Left lung (tissue), 10 donors: Measurements from ENCODE around the gene TIE1. TPM values are rescaled to one million over a fixed set of nuclear protein-coding genes. Genes with fewer than 3 reads are reported as not detected.

ENCODE experiments used
- ATAC-seq: fragments of 200-7000 bp; cut with Tn5 transposase; one replicate; pipeline ENCODE4 v1.9.1; 2020; ENCODE audit warnings: moderate library complexity
- DNase-seq, 4 donors: peaks; one replicate each; pipeline ENCODE4 v3.0.0-alpha.2; 2013 to 2020
- H3K27ac ChIP-seq, 2 donors: fragments of 200-600 bp; sonication (generic) in 1 of 2; one replicate each; pipeline versions ENCODE4 v1.5.0 to v1.8.0; 2020 to 2021
- H3K27me3 ChIP-seq, 2 donors: fragments of 200-600 bp; sonication (generic) in 1 of 2; one replicate each; pipeline versions ENCODE4 v1.5.0 to v1.8.0; 2020 to 2021
- H3K36me3 ChIP-seq, 2 donors: fragments of 200-600 bp; sonication (generic) in 1 of 2; one replicate each; pipeline versions ENCODE4 v1.5.0 to v1.8.0; 2020 to 2021
- H3K4me1 ChIP-seq, 2 donors: fragments of 200-600 bp; one replicate each; pipeline ENCODE4 v1.8.0; 2021
- H3K4me3 ChIP-seq, 2 donors: fragments of 200-600 bp; sonication (generic) in 1 of 2; one replicate each; pipeline versions ENCODE4 v1.5.0 to v1.8.0; 2020 to 2021; ENCODE audit warnings: mild to moderate bottlenecking in 1 of 2
- H3K9me3 ChIP-seq, 2 donors: fragments of 200-600 bp; sonication (generic) in 1 of 2; one replicate each; pipeline versions ENCODE4 v1.5.0 to v1.8.0; 2020 to 2021
- intact Hi-C, 2 donors: fragments of 100-400 bp; cut with DNase I; formaldehyde crosslinking; loops; one replicate each; pipeline versions ENCODE4 v1.11.2 to v1.14.2; 2022
- polyA plus RNA-seq, 6 donors: library from polyadenylated mRNA; unstranded; fragments of 120-200 nt; gene quantifications; one replicate each; pipeline ENCODE4 v1.2.1, GENCODE V29; 2013; ENCODE audit not compliant: insufficient read length in 6 of 6
- total RNA-seq, 2 donors: library from RNA; stranded (reverse); fragmentation: NEBNext Ultra II Directional; extraction: Animal tissue kit (Norgen Biotek cat#: 25700); gene quantifications; one replicate each; pipeline ENCODE4 v1.2.1, GENCODE V29; 2021
- TF ChIP-seq, protein P1 (sequence below), 2 donors: fragments of 200-600 bp; sonication (generic) in 1 of 2; IDR thresholded peaks; one replicate each; pipeline versions ENCODE4 v1.5.0 to v1.8.0; 2021; ENCODE audit warnings: antibody characterized with exemption in 2 of 2
- donor health status: DM: no; HTN: yes; CAD: no.
- donor health status: DM: no; HTN: no; CAD: no.

TIE1 gene
- total and polyA plus RNA-seq, 8 donors: 38.5 to 110 (median 92.0) TPM

DNA sequence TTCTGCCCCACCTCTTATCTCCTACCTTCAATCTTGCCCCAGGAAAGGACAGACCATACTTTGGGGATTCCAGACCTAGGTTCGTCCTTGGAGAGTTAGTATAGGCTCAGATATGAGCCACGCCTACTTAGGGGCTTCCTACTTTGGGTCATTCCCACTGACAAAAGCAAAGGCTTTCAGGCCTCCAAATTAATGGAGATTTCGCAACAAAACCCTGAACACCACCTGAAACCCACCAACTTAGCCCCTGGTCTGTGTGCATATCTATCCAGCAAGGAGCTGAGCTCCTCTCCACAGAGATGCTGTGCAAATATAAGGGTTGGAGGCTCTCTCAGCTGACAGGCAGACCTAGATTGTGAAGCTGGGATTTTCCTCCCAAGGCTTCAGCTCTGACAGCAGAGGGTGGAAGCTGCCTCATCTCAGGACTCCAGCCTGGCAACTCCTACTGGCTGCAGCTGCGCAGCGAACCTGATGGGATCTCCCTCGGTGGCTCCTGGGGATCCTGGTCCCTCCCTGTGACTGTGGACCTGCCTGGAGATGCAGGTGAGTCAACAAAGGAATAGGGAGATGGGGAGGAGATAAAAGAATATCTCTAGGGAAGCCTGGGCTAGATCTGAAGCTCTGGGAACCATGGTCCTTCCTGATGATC lies 38.9 kb downstream of the TIE1 start:
- TF ChIP-seq, protein P1, sequence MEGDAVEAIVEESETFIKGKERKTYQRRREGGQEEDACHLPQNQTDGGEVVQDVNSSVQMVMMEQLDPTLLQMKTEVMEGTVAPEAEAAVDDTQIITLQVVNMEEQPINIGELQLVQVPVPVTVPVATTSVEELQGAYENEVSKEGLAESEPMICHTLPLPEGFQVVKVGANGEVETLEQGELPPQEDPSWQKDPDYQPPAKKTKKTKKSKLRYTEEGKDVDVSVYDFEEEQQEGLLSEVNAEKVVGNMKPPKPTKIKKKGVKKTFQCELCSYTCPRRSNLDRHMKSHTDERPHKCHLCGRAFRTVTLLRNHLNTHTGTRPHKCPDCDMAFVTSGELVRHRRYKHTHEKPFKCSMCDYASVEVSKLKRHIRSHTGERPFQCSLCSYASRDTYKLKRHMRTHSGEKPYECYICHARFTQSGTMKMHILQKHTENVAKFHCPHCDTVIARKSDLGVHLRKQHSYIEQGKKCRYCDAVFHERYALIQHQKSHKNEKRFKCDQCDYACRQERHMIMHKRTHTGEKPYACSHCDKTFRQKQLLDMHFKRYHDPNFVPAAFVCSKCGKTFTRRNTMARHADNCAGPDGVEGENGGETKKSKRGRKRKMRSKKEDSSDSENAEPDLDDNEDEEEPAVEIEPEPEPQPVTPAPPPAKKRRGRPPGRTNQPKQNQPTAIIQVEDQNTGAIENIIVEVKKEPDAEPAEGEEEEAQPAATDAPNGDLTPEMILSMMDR (IDR thresholded peaks at IDR 0.05): no peak
- ATAC-seq (no peak), DNase-seq (no peak)
- intact Hi-C loops: no loop called here
- H3K4me3 ChIP-seq: no peak overlapping the region
- H3K36me3 ChIP-seq: no peaks in the 10 kb centered on the region
- H3K9me3 ChIP-seq: no peaks in the 10 kb centered on the region
- H3K27me3 ChIP-seq: no peaks in the 10 kb centered on the region
- no peaks in the 10 kb centered on the region for H3K4me1 ChIP-seq
- H3K27ac ChIP-seq: no peak overlapping the region

DNA sequence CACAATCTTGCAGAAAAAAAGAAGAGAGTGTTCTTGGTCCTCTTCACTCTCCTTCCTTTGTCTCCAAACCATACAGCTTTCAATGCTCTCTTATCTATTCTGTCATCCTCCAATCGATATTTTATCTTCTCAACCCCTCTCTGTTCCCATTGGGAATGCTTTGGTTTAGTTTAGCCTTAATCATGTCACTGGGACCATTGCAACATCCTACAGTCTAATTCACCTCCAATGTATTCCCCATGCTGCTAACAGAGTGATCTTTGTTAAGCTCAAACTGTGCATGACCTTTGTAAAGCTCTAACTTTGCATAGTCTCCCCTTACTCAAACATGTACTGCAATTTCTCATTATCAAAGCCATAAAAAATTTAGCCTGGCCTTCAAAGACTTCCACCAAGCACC lies 39.8 kb downstream of the TIE1 start:
- DNase-seq (no peak), ATAC-seq (no peak)
- Histone ChIP-seq H3K9me3 (no peaks in the 10 kb centered on the region), H3K36me3 (no peaks in the 10 kb centered on the region), H3K4me1 (no peaks in the 10 kb centered on the region), H3K4me3 (no peak overlapping the region), H3K27me3 (no peaks in the 10 kb centered on the region), H3K27ac (no peak overlapping the region)
- TF ChIP-seq, protein P1 (IDR thresholded peaks at IDR 0.05): no peak
- intact Hi-C loops: no loop called here

DNA sequence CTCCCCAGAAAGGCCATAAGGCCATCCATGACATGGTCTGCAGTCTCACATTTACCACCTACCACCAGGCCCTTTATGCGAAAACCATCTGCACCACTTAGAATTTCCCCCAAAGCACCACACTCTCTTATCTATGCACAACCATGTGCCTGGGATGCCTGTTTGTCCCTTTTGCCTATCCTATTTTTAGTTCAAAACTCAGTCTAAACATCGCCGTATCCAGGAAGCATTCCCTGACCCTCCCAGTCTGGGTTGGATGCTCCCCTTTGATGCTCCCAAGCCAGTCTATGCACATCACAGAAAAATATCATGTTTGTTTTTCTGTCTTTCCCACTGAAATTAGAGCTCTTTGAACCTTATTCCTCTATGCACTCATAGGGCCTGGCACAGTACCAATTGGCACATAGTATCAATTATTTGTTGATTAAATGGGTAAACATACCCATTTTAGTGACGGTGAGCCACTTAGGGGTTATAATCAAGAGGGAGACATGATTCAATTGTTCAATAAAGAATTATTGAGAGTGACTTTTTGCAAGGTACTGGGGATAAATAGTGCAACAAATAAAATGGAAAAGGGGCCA lies 43.6 kb downstream of the TIE1 start:
- H3K27ac ChIP-seq: no peak overlapping the region
- peak in 1 of 4 donors; percentile 29 for DNase-seq
- no peaks in the 10 kb centered on the region for H3K36me3 ChIP-seq
- no peaks in the 10 kb centered on the region for H3K9me3 ChIP-seq
- no peak overlapping the region for H3K4me3 ChIP-seq
- H3K4me1 ChIP-seq: peaks cover 0 to 5% of the 10 kb centered on the region in 2 donors
- no peaks in the 10 kb centered on the region for H3K27me3 ChIP-seq
- ATAC-seq: no peak
- TF ChIP-seq, protein P1 (IDR thresholded peaks at IDR 0.05): no peak
- intact Hi-C loops: no loop called here

DNA sequence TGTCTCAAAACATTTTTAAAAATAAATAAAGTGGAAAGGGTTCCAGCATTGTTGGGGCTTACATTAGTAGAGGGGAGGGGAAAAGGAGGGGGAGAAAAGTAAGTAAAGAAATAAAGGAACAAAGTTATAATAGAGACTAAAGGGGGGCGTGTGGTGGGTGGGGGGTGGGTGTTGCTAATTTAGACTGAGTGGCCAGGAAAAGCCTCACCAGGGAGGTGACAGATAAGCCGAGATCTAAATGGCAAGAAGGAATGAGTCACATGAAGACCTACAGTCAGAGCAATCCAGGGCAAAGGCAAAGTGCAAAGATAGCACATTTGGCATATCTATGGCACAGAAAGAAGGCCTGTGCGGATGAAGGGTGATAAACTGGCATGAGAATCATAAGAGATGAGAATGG lies 44.3 kb downstream of the TIE1 start:
- Histone ChIP-seq H3K4me1 (peaks cover 5 to 6% of the 10 kb centered on the region in 2 donors), H3K36me3 (no peaks in the 10 kb centered on the region), H3K9me3 (no peaks in the 10 kb centered on the region), H3K27ac (no peak overlapping the region), H3K4me3 (no peak overlapping the region), H3K27me3 (no peaks in the 10 kb centered on the region)
- ATAC-seq: no peak
- TF ChIP-seq, protein P1 (IDR thresholded peaks at IDR 0.05): no peak
- intact Hi-C loops: no loop called here
- no peak for DNase-seq

DNA sequence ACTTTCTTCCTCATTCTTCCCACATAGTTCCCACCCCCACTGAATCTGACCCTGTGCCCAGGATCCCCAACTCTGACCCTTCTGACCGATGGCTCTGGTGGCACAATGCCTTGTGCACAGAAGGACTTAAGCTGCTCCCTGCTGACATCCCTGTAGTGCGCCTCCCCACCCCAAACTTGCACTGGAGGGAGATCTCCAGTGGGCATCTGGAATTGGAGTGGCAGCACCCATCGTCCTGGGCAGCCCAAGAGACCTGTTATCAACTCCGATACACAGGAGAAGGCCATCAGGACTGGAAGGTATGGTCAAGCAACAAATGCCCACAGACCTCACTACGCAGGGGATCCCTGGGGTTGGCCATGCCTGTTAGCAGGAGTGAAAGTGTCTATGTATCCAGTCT lies 45.9 kb downstream of the TIE1 start:
- DNase-seq: no peak

More for the DNA sequence above, 45.9 kb downstream of the TIE1 start:
- Histone ChIP-seq H3K27me3 (no peaks in the 10 kb centered on the region), H3K27ac (no peak overlapping the region), H3K9me3 (no peaks in the 10 kb centered on the region), H3K36me3 (no peaks in the 10 kb centered on the region), H3K4me3 (no peak overlapping the region), H3K4me1 (peaks cover 5 to 6% of the 10 kb centered on the region in 2 donors)
- intact Hi-C loops: no loop called here
- TF ChIP-seq, protein P1 (IDR thresholded peaks at IDR 0.05): no peak
- ATAC-seq: no peak
